GM12875 (cell line): ENCODE measurements around the gene HEYL.

Source experiments
- H3K4me3 ChIP-seq: one replicate; pipeline ENCODE4 v1.5.1; 2011; ENCODE audit warnings: low read depth, low read length, control low read depth
- TF ChIP-seq, protein P1 (sequence below): IDR thresholded peaks from 2 replicates; pipeline ENCODE4 v1.5.1; 2011; ENCODE audit warnings: low read depth, mild to moderate bottlenecking, control low read depth, inconsistent platforms, low read length, moderate library complexity, borderline replicate concordance; ENCODE audit not compliant: insufficient read depth

The HEYL gene

DNA sequence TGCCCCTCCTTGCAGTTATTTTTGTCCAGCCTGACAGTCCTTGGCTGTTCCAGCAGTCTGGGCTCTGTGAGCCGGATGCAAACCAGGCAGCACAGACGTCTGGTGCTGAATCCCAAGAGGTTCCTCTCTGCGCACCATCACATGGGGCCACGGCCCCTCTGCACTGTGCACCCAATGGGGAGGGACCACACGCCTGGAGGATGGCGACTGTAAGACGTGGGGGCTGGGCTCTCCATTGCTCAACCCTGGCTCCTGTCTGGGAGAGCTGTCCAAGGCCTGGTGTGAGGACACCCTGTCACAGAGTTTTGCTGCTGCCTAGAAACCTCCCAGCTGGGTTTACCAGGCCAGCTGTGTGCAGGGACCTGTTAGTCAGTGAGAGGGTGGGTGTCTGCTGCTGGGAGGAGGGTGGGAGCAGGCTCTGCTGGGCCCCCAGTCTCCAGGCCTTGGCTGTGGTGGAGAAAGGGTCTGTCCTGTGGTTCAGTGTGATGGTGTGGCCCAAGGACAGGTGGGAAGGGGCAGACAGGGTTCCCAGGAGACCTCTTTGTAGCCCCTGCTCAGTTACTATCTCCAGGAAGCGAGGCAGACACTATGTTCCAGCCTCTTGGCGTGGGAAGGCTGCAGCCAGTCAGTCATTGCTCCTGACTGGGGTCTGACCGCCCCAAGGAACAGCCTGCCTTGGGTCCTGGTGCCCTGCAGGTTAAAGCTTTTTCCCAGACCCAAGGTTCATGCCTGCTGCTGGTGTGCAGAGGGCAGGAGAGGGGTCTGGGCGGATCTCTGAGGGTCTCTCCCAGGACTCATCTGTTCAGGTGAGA lies 13.8 kb downstream of the HEYL start:
- TF ChIP-seq, protein P1, sequence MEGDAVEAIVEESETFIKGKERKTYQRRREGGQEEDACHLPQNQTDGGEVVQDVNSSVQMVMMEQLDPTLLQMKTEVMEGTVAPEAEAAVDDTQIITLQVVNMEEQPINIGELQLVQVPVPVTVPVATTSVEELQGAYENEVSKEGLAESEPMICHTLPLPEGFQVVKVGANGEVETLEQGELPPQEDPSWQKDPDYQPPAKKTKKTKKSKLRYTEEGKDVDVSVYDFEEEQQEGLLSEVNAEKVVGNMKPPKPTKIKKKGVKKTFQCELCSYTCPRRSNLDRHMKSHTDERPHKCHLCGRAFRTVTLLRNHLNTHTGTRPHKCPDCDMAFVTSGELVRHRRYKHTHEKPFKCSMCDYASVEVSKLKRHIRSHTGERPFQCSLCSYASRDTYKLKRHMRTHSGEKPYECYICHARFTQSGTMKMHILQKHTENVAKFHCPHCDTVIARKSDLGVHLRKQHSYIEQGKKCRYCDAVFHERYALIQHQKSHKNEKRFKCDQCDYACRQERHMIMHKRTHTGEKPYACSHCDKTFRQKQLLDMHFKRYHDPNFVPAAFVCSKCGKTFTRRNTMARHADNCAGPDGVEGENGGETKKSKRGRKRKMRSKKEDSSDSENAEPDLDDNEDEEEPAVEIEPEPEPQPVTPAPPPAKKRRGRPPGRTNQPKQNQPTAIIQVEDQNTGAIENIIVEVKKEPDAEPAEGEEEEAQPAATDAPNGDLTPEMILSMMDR, result no peak
- H3K4me3 ChIP-seq, result no peak overlapping the region

DNA sequence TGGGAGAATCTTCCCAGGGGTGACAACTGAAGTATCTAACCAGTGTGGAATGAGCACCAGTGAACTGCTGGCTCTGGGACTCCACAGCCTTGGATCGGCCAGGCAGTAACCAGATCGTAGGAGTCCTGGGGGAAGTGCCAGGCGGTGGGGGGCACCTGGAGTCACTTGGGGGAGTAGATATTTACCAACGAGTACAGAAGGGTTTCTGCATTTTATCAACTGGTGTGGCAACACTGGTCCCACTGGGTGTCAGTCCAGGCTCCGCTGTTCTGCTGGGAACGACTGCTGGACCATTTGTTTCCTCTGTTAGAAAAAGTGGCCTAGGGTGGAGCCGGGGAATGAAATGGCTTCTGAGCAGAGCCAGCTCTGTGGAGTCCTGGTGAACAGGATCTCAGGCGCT lies 14.4 kb downstream of the HEYL start:
- TF ChIP-seq, protein P1, result no peak
- no peak overlapping the region for H3K4me3 ChIP-seq

DNA sequence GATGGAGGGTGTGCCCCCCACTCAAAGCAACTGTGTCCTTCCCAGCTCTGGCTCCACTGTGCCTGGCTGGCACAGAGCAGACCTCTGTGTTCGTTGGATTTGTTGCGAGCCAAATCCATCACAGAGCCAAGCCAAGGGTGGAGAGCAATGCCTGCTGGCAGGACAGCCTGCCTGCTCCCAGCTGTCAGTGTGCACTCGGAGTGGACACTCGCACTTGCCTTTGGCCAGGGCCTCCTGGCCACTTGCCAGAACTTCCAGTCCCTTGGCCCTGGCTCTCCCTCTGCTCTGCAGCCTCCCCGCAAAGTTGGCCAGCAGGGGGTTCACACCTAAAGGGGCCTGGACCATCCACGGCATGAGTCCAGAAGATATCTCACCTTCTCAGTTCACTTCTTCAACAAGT lies 16.4 kb downstream of the HEYL start:
- H3K4me3 ChIP-seq, result no peak overlapping the region
- TF ChIP-seq, protein P1, result no peak

DNA sequence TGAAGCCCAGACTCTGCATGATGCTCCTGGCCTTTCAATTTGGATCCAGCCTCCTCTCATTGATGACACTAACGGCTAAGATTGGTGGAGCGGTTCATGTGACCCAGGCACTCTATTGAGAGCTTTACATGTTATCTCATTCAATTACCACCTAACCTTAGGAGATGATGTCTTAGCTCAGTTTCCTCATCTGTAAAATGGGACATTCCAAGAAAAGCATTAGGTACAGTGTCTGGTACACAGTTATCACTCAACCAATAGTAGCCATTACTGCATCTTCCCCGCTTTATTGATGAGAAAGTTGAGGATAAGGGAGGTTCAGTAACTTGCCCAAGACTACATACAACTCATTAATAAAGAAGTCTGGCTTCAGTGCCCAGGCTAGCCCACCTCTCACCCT lies 17.0 kb downstream of the HEYL start:
- H3K4me3 ChIP-seq, result no peak overlapping the region
- TF ChIP-seq, protein P1, result no peak

DNA sequence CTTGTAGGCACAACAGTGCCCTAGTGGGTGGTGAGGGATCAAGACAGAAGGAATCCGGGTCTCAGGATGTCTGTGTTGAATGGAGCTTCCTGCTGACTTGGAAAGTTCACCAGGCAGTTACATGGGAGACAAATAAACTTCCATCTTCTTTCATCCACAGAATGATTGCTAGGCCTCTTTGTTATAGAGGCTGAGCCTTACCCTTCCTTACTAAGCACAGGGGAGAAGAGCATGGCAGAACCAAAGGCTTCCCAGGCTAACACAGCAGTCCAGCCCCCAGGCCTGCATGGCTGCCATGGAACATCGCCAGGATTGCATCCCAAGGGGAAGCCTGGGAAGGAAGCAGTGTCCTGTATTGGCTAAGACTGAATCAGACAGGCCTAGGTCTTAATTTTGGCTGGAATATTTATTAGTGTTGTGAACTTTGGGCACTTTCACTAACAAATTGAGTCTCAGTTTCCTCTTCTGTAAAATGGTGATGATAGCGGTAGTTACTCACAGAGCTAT lies 18.7 kb downstream of the HEYL start:
- H3K4me3 ChIP-seq, result no peak overlapping the region
- TF ChIP-seq, protein P1, result no peak

DNA sequence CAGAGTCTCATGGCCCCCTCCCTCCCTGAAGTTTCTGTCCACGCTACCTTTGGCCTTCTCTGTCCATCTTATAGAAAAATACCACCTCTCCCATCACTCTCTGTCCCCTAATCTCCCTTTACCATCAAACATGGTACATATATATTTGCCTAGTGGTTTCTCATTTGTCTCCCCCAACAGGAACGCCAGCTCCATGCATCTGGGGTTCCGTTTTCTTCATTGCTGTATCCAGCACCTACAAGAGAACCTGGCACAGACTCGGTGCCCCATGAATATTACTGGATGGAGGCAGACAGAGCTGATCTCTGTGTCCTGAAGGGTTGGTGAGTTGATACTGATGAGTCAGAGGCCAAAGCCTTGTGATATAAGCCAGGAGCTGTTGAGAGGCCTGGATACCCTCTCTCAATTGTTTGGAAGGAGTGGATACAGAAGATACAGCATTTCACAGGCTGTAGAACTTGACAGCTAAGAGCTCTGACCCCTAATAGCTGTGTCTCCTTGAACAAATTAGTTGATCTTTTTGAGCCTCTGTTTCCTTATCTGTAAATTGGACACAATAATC lies 21.9 kb downstream of the HEYL start:
- H3K4me3 ChIP-seq, result no peak overlapping the region
- TF ChIP-seq, protein P1, result no peak

DNA sequence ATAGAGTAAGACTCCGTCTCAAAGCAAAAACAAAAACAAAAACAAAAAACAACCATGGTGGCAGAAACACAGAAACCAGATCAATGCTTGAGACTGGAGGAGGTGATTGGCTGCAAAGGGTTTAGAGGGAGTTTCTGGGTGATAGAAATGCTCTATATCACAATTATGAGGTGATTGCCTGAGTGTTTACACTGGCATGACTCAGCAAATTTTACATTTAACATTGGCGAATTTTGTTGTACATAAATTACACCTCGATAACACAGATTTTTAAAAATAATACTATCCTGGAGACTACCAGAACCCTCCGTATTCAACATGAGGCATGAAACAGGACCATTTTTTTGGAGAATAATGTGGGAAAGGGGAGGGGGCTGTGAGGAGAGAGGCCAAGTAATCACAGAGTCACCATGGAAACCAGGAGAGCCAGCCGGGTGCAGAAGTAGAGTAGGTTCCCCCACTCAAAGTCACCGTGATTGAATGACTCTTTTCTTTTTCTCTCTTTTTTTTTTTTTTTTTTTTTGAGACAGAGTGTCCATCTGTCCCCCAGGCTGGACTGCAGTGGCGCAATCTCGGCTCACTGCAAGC lies 24.3 kb downstream of the HEYL start:
- TF ChIP-seq, protein P1, result no peak
- H3K4me3 ChIP-seq, result no peak overlapping the region
